Esophagus squamous epithelium (tissue), 4 donors: ENCODE measurements around the gene COL9A2.

Experiments used
- CTCF ChIP-seq, 6 experiments: fragments of 450-650 bp in 4 of 6; fragments of 200-600 bp in 2 of 6; sonication (generic) in 2 of 6; IDR thresholded peaks; one replicate each; pipeline ENCODE4 v1.5.1; 2016 to 2019; ENCODE audit warnings: antibody characterized with exemption in 6 of 6, mild to moderate bottlenecking in 4 of 6, moderate library complexity in 4 of 6
- POLR2A ChIP-seq, 4 donors: fragments of 450-650 bp; IDR thresholded peaks; one replicate each; pipeline ENCODE4 v1.6.1; 2017; ENCODE audit warnings: antibody characterized with exemption in 4 of 4, mild to moderate bottlenecking in 4 of 4, moderate library complexity in 3 of 4

GRCh38 chr1:40337443-40337842, 20.4 kb upstream of the COL9A2 start:
- TF ChIP-seq POLR2A (IDR thresholded peaks at IDR 0.05) = no peak
- no peak for TF ChIP-seq CTCF (IDR thresholded peaks at IDR 0.05)
